K562 (cell line): Measurements from ENCODE around the gene PIK3R2. TPM values are rescaled to one million over a fixed set of nuclear protein-coding genes. Genes with fewer than 3 reads are reported as not detected.

Source experiments
- CCNT2 ChIP-seq: IDR thresholded peaks from 2 replicates; pipeline ENCODE4 v1.6.1; 2011; ENCODE audit warnings: borderline replicate concordance, low read depth, mild to moderate bottlenecking, moderate library complexity, mixed read lengths, low read length; ENCODE audit not compliant: insufficient read length; ENCODE audit errors: extremely low read depth
- CEBPB ChIP-seq: fragments of 450-650 bp; IDR thresholded peaks from 2 replicates; pipeline ENCODE4 v1.6.1; 2016; ENCODE audit warnings: missing genetic modification characterization, missing compliant biosample characterization
- FOXA3 ChIP-seq, 2 experiments: fragments of 450-650 bp in 1 of 2; sonication (generic) in 1 of 2; formaldehyde crosslinking; IDR thresholded peaks in 1 of 2; conservative IDR thresholded peaks in 1 of 2; 2 replicates each; pipeline versions ENCODE4 v1.4.0 to v1.8.0; 2020 to 2022; ENCODE audit warnings: mild to moderate bottlenecking in 2 of 2, missing genetic modification reagents in 1 of 2
- FOXM1 ChIP-seq, 2 experiments: fragments of 450-650 bp in 1 of 2; sonication (generic) in 1 of 2; formaldehyde crosslinking in 1 of 2; IDR thresholded peaks; 2 replicates each; pipeline versions ENCODE4 v1.6.1 to v1.9.0; 2017 to 2022; ENCODE audit warnings: low read depth in 2 of 2, mild to moderate bottlenecking in 2 of 2, missing genetic modification reagents in 1 of 2, moderate library complexity in 1 of 2
- HDAC8 ChIP-seq: fragments of 450-650 bp; IDR thresholded peaks from 2 replicates; pipeline ENCODE4 v1.6.1; 2016; ENCODE audit warnings: mild to moderate bottlenecking, missing genetic modification characterization, moderate library complexity, missing compliant biosample characterization
- MCM3 ChIP-seq: fragments of 450-650 bp; IDR thresholded peaks from 2 replicates; pipeline ENCODE4 v1.6.1; 2016
- NEUROD1 ChIP-seq: fragments of 150-350 bp; IDR thresholded peaks from 2 replicates; pipeline ENCODE4 v1.6.1; 2014; ENCODE audit warnings: borderline replicate concordance, low read length, low read depth; ENCODE audit not compliant: partially characterized antibody
- RBM22 ChIP-seq: fragments of 200-400 bp; formaldehyde crosslinking; IDR thresholded peaks from 2 replicates; pipeline ENCODE4 v1.6.1; 2018; ENCODE audit warnings: low read length, low read depth; ENCODE audit not compliant: poor library complexity, severe bottlenecking
- SRSF3 ChIP-seq: fragments of 200-400 bp; formaldehyde crosslinking; IDR thresholded peaks from 2 replicates; pipeline ENCODE4 v1.6.1; 2016; ENCODE audit warnings: mild to moderate bottlenecking, low read length, moderate library complexity; ENCODE audit not compliant: insufficient read depth
- ZFP30 ChIP-seq: fragments of 250-450 bp; sonication (Bioruptor Pico); IDR thresholded peaks from 2 replicates; pipeline ENCODE4 v1.8.0; 2022; ENCODE audit warnings: moderate library complexity, mild to moderate bottlenecking, inconsistent platforms, borderline replicate concordance
- ZNF324 ChIP-seq: fragments of 250-450 bp; sonication (Bioruptor Pico); IDR thresholded peaks from 2 replicates; pipeline ENCODE4 v1.4.0; 2020; ENCODE audit warnings: mild to moderate bottlenecking
- polyA plus RNA-seq, 8 experiments: library from polyadenylated mRNA; depleted of rRNA in 4 of 8; stranded (reverse) in 5 of 8; unstranded in 3 of 8; fragments of >200 nt; fragmentation: Nextera tagmentation in 2 of 8; fragmentation: Illumina TruSeq in 1 of 8; extraction: Ambion mirVana in 2 of 8; extraction: Trizol in 1 of 8; gene quantifications; 2 replicates each; pipeline versions ENCODE4 v1.2.1 to v1.2.3, GENCODE V29; 2011 to 2014; ENCODE audit warnings: inconsistent platforms in 1 of 8, missing spikeins in 1 of 8
- total RNA-seq, 7 experiments: library from RNA; depleted of rRNA in 6 of 7; stranded (reverse); fragments of >200 nt in 6 of 7; fragmentation: Illumina TruSeq in 2 of 7; extraction: Trizol in 2 of 7; gene quantifications; 2 replicates each; pipeline versions ENCODE4 v1.2.1 to v1.2.3, GENCODE V29; 2011 to 2021; ENCODE audit warnings: low replicate concordance in 1 of 7
- TF ChIP-seq, protein P1 (sequence below), 2 experiments: fragments of 450-650 bp; IDR thresholded peaks; 2 replicates each; pipeline ENCODE4 v1.6.1; 2016
- TF ChIP-seq, protein P2 (sequence below): fragments of 200-400 bp; formaldehyde crosslinking; IDR thresholded peaks from 2 replicates; pipeline ENCODE4 v1.6.1; 2017; ENCODE audit warnings: mild to moderate bottlenecking, low read depth, low read length, moderate library complexity

PIK3R2 gene
- total and polyA plus RNA-seq, 9 of the 15 experiments (the other 6 are each of a cell fraction or from before 2014, with no cell fraction given): 0.39 to 37.9 (median 5.3) TPM

DNA sequence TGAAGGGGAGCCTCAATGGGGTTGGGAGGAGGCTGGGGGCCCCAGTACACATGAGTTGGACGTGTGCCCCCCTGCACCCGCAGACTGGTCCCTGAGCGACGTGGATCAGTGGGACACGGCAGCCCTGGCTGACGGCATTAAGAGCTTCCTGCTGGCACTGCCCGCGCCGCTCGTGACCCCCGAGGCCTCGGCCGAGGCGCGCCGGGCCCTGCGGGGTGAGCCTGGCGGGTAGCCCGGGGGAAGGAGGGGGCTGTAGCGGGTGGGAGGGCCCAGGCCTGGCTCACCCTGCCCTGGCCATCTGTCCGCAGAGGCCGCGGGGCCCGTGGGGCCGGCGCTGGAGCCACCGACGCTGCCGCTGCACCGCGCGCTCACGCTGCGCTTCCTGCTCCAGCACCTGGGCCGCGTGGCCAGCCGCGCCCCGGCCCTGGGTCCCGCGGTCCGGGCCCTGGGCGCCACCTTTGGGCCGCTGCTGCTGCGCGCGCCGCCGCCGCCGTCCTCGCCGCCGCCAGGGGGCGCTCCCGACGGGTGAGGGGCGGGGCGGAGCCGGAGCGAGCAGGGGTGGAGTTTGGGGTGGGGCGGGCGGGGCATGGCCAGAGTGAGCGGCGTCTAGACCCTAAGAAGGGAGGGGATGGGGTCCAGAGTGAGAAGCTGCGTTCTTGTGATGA is 8.1 kb downstream of the PIK3R2 start (continued):
- no peak for TF ChIP-seq ZFP30
- TF ChIP-seq, protein P1, sequence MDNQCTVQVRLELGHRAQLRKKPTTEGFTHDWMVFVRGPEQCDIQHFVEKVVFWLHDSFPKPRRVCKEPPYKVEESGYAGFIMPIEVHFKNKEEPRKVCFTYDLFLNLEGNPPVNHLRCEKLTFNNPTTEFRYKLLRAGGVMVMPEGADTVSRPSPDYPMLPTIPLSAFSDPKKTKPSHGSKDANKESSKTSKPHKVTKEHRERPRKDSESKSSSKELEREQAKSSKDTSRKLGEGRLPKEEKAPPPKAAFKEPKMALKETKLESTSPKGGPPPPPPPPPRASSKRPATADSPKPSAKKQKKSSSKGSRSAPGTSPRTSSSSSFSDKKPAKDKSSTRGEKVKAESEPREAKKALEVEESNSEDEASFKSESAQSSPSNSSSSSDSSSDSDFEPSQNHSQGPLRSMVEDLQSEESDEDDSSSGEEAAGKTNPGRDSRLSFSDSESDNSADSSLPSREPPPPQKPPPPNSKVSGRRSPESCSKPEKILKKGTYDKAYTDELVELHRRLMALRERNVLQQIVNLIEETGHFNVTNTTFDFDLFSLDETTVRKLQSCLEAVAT (IDR thresholded peaks at IDR 0.05): no peak
- no peak for TF ChIP-seq ZNF324
- TF ChIP-seq, protein P2, sequence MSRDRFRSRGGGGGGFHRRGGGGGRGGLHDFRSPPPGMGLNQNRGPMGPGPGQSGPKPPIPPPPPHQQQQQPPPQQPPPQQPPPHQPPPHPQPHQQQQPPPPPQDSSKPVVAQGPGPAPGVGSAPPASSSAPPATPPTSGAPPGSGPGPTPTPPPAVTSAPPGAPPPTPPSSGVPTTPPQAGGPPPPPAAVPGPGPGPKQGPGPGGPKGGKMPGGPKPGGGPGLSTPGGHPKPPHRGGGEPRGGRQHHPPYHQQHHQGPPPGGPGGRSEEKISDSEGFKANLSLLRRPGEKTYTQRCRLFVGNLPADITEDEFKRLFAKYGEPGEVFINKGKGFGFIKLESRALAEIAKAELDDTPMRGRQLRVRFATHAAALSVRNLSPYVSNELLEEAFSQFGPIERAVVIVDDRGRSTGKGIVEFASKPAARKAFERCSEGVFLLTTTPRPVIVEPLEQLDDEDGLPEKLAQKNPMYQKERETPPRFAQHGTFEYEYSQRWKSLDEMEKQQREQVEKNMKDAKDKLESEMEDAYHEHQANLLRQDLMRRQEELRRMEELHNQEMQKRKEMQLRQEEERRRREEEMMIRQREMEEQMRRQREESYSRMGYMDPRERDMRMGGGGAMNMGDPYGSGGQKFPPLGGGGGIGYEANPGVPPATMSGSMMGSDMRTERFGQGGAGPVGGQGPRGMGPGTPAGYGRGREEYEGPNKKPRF: no peak
- TF ChIP-seq HDAC8 (tag): no peak
- TF ChIP-seq MCM3: no peak
- TF ChIP-seq CCNT2: peak; percentile 66
- TF ChIP-seq FOXM1 (IDR thresholded peaks at IDR 0.05; ENCODE audit: low read depth): no peak
- 0 out of 2 replicates have a peak, but pooled peaks have one; percentile 49 for TF ChIP-seq FOXM1 (CRISPR knock-in tag; IDR thresholded peaks at IDR 0.05; ENCODE audit: low read depth)
- no peak for TF ChIP-seq NEUROD1
- no peak for TF ChIP-seq SRSF3
- TF ChIP-seq RBM22: no peak
- no peak for TF ChIP-seq CEBPB (tag)
- TF ChIP-seq FOXA3 (CRISPR knock-in tag; conservative IDR thresholded peaks at IDR 0.05 in 1 of 2, IDR thresholded peaks at IDR 0.05 in 1 of 2): no peak
